ENCODE results near the gene GFPT1.

The GFPT1 gene

DNA sequence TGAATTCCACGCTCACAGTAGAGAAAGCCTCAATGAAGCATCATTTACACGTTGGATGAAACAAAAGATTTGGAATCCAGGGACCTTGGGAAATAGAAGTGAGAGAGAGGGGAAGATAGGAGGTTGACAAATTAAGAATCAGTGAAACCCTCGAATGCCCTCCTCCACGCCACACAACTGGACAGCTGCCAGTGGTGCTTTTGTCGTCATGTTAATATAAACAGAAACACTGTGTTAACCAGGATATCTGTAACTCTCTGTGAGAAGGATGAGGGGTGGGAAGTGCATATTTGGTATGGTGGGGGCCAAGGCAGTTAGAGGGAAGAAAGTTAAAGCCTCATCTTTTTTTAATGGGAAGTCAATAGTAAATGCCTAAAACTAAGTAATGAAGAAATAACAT lies 108.7 kb downstream of the GFPT1 start:
- DNase-seq (ENCODE audit: low spot score), result no peak
- TF ChIP-seq CTCF (IDR thresholded peaks at IDR 0.05; ENCODE audit: extremely low read depth, missing control alignments), result no peak

DNA sequence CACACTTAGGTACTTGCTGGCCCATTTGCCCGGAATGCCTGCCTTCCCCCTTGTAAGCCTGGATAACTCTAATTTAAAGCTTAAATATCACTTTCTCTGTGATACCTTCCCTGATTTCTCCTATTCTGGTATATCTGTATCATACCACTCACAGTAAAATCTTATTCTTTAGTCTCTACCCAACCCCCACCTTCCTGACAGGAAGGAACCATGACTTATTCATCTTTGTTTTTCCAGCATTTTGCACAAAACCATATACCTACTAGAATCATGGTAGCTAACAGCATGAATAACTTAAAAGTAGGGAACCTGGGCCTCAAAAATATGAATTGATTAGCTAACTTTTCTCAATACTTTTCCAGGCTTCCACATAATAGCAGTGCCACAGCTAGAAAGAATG lies 111.5 kb downstream of the GFPT1 start:
- no peak for DNase-seq (ENCODE audit: low spot score)
- TF ChIP-seq CTCF (IDR thresholded peaks at IDR 0.05; ENCODE audit: extremely low read depth, missing control alignments), result no peak

DNA sequence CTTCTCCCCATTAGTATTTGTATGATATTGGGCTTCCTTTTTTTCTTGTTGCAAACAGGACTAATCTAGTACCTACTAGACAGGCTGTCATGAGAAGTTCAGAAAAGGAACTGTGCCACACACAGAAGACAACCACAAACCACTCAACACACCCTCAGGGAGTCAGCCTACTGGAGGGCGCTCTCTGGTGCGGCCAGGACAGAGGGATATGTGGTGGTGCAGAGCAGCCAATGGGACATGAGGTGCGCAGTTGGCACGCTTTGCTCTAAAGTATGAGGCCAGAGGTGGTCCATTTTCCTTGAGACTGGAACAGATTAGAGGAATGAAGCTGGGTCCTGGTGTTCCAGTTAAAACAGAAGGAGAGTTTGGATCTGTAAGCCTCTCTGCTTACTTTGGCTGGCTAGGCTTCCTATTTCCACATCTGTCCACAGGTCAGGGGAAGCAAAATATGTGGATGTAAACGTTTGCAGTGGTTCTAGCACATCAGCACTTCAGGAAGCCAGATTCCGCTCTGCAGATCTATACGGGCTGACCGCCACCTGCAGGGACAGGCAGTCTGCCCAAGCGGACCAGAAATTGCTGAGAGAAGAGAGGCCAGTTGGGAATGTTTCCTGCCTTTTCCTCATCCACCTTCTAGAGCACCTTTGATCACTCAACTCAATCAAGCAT lies 114.1 kb downstream of the GFPT1 start:
- TF ChIP-seq CTCF (IDR thresholded peaks at IDR 0.05; ENCODE audit: extremely low read depth, missing control alignments), result no peak
- DNase-seq (ENCODE audit: low spot score), result no peak

DNA sequence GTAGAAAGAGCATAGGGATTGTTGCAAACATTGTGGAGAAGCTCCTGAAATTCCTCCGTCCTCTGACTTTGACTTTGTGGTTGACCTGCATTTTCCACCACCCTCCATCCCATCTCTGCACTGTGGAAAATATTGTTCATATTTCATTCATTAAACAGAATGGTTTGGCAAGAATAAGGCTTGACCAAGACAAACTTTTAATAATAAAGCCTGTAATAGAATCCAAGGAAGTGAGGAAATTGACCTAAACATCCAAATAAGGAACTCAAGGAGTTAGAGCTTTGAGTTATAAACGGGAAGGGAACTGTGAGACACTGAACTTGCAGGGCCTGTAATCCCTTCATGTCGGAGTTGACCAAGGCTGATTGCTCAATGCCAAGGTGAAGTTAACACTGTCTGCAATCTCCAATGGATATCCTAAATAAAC lies 115.2 kb downstream of the GFPT1 start:
- no peak for DNase-seq (ENCODE audit: low spot score)
- TF ChIP-seq CTCF (IDR thresholded peaks at IDR 0.05; ENCODE audit: extremely low read depth, missing control alignments), result no peak

Measured in GM20000 (cell line).